SU-DHL-6 (cell line): ENCODE data around the gene TFF2.

Experiments used
- EZH2phosphoT487 ChIP-seq: fragments of 200-600 bp; sonication (generic), shearing (Covaris generic); conservative IDR thresholded peaks from 2 replicates; pipeline ENCODE4 v1.6.1; 2018; ENCODE audit warnings: mild to moderate bottlenecking, antibody characterized with exemption, low read length, moderate library complexity, mixed read lengths
- TF ChIP-seq, protein P1 (sequence below): fragments of 200-600 bp; sonication (generic); IDR thresholded peaks from one replicate; pipeline ENCODE4 v1.5.1; 2017; ENCODE audit warnings: antibody characterized with exemption, mild to moderate bottlenecking, low read length, moderate library complexity; ENCODE audit not compliant: insufficient read depth, poor library complexity, severe bottlenecking

DNA sequence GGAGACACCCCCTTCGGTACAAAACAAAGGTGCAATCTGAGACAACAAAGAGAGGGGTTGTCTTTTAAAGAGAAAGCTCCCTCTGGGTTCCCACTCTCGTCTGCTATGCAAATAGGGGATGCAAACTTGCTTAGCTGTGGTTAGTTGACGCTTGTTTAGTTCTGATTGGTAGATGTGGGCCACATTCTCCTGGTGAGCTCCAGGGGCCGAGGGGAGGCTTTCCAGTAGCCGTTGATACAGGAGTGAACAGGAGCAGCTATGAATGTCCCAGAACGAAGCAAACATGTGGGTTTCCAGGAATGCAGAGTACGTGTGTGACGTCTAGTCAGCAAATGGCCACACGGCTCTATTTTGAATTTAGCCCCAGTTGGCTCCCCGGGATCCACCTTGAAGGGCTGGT, 14.7 kb downstream of the TFF2 start:
- TF ChIP-seq, protein P1, sequence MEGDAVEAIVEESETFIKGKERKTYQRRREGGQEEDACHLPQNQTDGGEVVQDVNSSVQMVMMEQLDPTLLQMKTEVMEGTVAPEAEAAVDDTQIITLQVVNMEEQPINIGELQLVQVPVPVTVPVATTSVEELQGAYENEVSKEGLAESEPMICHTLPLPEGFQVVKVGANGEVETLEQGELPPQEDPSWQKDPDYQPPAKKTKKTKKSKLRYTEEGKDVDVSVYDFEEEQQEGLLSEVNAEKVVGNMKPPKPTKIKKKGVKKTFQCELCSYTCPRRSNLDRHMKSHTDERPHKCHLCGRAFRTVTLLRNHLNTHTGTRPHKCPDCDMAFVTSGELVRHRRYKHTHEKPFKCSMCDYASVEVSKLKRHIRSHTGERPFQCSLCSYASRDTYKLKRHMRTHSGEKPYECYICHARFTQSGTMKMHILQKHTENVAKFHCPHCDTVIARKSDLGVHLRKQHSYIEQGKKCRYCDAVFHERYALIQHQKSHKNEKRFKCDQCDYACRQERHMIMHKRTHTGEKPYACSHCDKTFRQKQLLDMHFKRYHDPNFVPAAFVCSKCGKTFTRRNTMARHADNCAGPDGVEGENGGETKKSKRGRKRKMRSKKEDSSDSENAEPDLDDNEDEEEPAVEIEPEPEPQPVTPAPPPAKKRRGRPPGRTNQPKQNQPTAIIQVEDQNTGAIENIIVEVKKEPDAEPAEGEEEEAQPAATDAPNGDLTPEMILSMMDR = no peak
- no peak for TF ChIP-seq EZH2phosphoT487
